K562 (cell line): Measurements from ENCODE around the gene RNF19B. TPM values are rescaled to one million over a fixed set of nuclear protein-coding genes. Genes with fewer than 3 reads are reported as not detected.

Experiments used
- ADNP ChIP-seq: fragments of 200-800 bp; sonication (Bioruptor generic); IDR thresholded peaks from 2 replicates; pipeline ENCODE4 v1.6.1; 2016; ENCODE audit warnings: missing genetic modification characterization, missing compliant biosample characterization
- ERF ChIP-seq: fragments of 450-650 bp; formaldehyde crosslinking; IDR thresholded peaks from 2 replicates; pipeline ENCODE4 v1.4.0; 2020; ENCODE audit warnings: mild to moderate bottlenecking, mixed read lengths
- HMG20B ChIP-seq: fragments of 250-450 bp; sonication (Bioruptor Pico); IDR thresholded peaks from 2 replicates; pipeline ENCODE4 v1.5.0; 2021; ENCODE audit warnings: mild to moderate bottlenecking
- HNRNPH1 ChIP-seq: fragments of 200-400 bp; formaldehyde crosslinking; optimal IDR thresholded peaks from 2 replicates; pipeline ENCODE3; 2017; ENCODE audit warnings: low read depth, mild to moderate bottlenecking, low read length, moderate library complexity
- NFXL1 ChIP-seq: fragments of 450-650 bp; formaldehyde crosslinking; IDR thresholded peaks from 2 replicates; pipeline ENCODE4 v1.4.0; 2021; ENCODE audit warnings: mild to moderate bottlenecking
- PHB ChIP-seq: fragments of 250-450 bp; sonication (Bioruptor Pico); IDR thresholded peaks from 2 replicates; pipeline ENCODE4 v1.5.0; 2021
- SUPT5H ChIP-seq: fragments of 450-650 bp; IDR thresholded peaks from 2 replicates; pipeline ENCODE4 v1.6.1; 2016
- TAF1 ChIP-seq: IDR thresholded peaks from 2 replicates; pipeline ENCODE4 v1.6.1; 2011; ENCODE audit warnings: mild to moderate bottlenecking, low read length, moderate library complexity; ENCODE audit not compliant: insufficient read depth, control insufficient read depth, severe bottlenecking; ENCODE audit errors: extremely low read depth
- TEAD2 ChIP-seq: fragments of 450-650 bp; IDR thresholded peaks from 2 replicates; pipeline ENCODE4 v1.6.1; 2016; ENCODE audit warnings: missing genetic modification characterization, control low read depth, missing compliant biosample characterization
- ZFP36 ChIP-seq: fragments of 150-350 bp; IDR thresholded peaks from 2 replicates; pipeline ENCODE4 v1.6.1; 2018; ENCODE audit warnings: low read length, low read depth; ENCODE audit not compliant: partially characterized antibody
- ZNF140 ChIP-seq: fragments of 250-450 bp; sonication (Bioruptor Pico); IDR thresholded peaks from 2 replicates; pipeline ENCODE4 v1.8.0; 2021; ENCODE audit warnings: moderate library complexity, mild to moderate bottlenecking, inconsistent platforms
- ZNF561 ChIP-seq: fragments of 450-650 bp; formaldehyde crosslinking; conservative IDR thresholded peaks from 2 replicates; pipeline ENCODE4 v1.4.0; 2020; ENCODE audit warnings: mild to moderate bottlenecking, moderate library complexity
- polyA plus RNA-seq, 8 experiments: library from polyadenylated mRNA; depleted of rRNA in 4 of 8; stranded (reverse) in 5 of 8; unstranded in 3 of 8; fragments of >200 nt; fragmentation: Nextera tagmentation in 2 of 8; fragmentation: Illumina TruSeq in 1 of 8; extraction: Ambion mirVana in 2 of 8; extraction: Trizol in 1 of 8; gene quantifications; 2 replicates each; pipeline versions ENCODE4 v1.2.1 to v1.2.3, GENCODE V29; 2011 to 2014; ENCODE audit warnings: inconsistent platforms in 1 of 8, missing spikeins in 1 of 8
- total RNA-seq, 7 experiments: library from RNA; depleted of rRNA in 6 of 7; stranded (reverse); fragments of >200 nt in 6 of 7; fragmentation: Illumina TruSeq in 2 of 7; extraction: Trizol in 2 of 7; gene quantifications; 2 replicates each; pipeline versions ENCODE4 v1.2.1 to v1.2.3, GENCODE V29; 2011 to 2021; ENCODE audit warnings: low replicate concordance in 1 of 7
- TF ChIP-seq, protein P1 (sequence below): fragments of 450-650 bp; formaldehyde crosslinking; IDR thresholded peaks from 2 replicates; pipeline ENCODE4 v1.4.0; 2022; ENCODE audit warnings: missing genetic modification characterization
- TF ChIP-seq, protein P2 (sequence below): fragments of 250-450 bp; sonication (Bioruptor Pico); IDR thresholded peaks from 2 replicates; pipeline ENCODE4 v1.4.0; 2020
- TF ChIP-seq, protein P3 (sequence below): fragments of 450-650 bp; IDR thresholded peaks from one replicate; pipeline ENCODE4 v1.6.1; 2018; ENCODE audit warnings: mild to moderate bottlenecking, moderate library complexity; ENCODE audit not compliant: partially characterized antibody
- TF ChIP-seq, protein P4 (sequence below), 2 experiments: fragments of 150-350 bp in 1 of 2; IDR thresholded peaks; 2 replicates each; pipeline ENCODE4 v1.6.1; 2012 to 2016; ENCODE audit warnings: low read depth in 2 of 2, low read length in 2 of 2, mild to moderate bottlenecking in 1 of 2, moderate library complexity in 1 of 2

The RNF19B gene
- total and polyA plus RNA-seq, 9 of the 15 experiments (the other 6 are each of a cell fraction or from before 2014, with no cell fraction given), result 2.6 to 14.9 (median 10.1) TPM

DNA sequence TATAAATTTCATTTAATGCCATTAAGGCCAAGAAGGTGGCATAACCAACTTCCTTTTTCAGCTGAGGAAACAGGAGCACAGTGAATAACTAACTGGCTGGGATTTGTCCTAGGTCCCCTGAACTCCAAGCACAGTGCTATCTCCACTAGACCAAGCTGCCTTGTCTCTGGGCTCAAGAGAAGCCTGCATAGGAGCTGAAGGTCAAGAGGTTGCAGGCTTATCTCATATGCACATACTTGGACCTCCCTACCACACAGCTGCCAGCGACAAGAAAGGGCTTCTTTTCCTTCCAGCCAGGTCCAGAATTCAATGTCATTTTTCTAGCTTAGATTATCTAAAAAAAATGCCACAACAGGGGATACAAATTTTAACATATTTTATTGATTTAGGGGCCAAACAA, 45.0 kb upstream of the RNF19B start (continued):
- TF ChIP-seq, protein P1, sequence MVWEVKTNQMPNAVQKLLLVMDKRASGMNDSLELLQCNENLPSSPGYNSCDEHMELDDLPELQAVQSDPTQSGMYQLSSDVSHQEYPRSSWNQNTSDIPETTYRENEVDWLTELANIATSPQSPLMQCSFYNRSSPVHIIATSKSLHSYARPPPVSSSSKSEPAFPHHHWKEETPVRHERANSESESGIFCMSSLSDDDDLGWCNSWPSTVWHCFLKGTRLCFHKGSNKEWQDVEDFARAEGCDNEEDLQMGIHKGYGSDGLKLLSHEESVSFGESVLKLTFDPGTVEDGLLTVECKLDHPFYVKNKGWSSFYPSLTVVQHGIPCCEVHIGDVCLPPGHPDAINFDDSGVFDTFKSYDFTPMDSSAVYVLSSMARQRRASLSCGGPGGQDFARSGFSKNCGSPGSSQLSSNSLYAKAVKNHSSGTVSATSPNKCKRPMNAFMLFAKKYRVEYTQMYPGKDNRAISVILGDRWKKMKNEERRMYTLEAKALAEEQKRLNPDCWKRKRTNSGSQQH (CRISPR knock-in tag), result 0 out of 2 replicates have a peak, but pooled peaks have one; percentile 45
- TF ChIP-seq TEAD2, result no peak
- TF ChIP-seq ADNP (tag), result no peak
- TF ChIP-seq, protein P2, sequence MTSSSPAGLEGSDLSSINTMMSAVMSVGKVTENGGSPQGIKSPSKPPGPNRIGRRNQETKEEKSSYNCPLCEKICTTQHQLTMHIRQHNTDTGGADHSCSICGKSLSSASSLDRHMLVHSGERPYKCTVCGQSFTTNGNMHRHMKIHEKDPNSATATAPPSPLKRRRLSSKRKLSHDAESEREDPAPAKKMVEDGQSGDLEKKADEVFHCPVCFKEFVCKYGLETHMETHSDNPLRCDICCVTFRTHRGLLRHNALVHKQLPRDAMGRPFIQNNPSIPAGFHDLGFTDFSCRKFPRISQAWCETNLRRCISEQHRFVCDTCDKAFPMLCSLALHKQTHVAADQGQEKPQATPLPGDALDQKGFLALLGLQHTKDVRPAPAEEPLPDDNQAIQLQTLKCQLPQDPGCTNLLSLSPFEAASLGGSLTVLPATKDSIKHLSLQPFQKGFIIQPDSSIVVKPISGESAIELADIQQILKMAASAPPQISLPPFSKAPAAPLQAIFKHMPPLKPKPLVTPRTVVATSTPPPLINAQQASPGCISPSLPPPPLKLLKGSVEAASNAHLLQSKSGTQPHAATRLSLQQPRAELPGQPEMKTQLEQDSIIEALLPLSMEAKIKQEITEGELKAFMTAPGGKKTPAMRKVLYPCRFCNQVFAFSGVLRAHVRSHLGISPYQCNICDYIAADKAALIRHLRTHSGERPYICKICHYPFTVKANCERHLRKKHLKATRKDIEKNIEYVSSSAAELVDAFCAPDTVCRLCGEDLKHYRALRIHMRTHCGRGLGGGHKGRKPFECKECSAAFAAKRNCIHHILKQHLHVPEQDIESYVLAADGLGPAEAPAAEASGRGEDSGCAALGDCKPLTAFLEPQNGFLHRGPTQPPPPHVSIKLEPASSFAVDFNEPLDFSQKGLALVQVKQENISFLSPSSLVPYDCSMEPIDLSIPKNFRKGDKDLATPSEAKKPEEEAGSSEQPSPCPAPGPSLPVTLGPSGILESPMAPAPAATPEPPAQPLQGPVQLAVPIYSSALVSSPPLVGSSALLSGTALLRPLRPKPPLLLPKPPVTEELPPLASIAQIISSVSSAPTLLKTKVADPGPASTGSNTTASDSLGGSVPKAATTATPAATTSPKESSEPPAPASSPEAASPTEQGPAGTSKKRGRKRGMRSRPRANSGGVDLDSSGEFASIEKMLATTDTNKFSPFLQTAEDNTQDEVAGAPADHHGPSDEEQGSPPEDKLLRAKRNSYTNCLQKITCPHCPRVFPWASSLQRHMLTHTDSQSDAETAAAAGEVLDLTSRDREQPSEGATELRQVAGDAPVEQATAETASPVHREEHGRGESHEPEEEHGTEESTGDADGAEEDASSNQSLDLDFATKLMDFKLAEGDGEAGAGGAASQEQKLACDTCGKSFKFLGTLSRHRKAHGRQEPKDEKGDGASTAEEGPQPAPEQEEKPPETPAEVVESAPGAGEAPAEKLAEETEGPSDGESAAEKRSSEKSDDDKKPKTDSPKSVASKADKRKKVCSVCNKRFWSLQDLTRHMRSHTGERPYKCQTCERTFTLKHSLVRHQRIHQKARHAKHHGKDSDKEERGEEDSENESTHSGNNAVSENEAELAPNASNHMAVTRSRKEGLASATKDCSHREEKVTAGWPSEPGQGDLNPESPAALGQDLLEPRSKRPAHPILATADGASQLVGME (CRISPR knock-in tag), result 0 out of 2 replicates have a peak, but pooled peaks have one; percentile 26
- TF ChIP-seq PHB (CRISPR knock-in tag), result no peak
- TF ChIP-seq NFXL1, result no peak
- no peak for TF ChIP-seq ZNF561 (CRISPR knock-in tag)
- no peak for TF ChIP-seq ERF (CRISPR knock-in tag)
- TF ChIP-seq, protein P3, sequence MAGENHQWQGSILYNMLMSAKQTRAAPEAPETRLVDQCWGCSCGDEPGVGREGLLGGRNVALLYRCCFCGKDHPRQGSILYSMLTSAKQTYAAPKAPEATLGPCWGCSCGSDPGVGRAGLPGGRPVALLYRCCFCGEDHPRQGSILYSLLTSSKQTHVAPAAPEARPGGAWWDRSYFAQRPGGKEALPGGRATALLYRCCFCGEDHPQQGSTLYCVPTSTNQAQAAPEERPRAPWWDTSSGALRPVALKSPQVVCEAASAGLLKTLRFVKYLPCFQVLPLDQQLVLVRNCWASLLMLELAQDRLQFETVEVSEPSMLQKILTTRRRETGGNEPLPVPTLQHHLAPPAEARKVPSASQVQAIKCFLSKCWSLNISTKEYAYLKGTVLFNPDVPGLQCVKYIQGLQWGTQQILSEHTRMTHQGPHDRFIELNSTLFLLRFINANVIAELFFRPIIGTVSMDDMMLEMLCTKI, result no peak
- TF ChIP-seq, protein P4, sequence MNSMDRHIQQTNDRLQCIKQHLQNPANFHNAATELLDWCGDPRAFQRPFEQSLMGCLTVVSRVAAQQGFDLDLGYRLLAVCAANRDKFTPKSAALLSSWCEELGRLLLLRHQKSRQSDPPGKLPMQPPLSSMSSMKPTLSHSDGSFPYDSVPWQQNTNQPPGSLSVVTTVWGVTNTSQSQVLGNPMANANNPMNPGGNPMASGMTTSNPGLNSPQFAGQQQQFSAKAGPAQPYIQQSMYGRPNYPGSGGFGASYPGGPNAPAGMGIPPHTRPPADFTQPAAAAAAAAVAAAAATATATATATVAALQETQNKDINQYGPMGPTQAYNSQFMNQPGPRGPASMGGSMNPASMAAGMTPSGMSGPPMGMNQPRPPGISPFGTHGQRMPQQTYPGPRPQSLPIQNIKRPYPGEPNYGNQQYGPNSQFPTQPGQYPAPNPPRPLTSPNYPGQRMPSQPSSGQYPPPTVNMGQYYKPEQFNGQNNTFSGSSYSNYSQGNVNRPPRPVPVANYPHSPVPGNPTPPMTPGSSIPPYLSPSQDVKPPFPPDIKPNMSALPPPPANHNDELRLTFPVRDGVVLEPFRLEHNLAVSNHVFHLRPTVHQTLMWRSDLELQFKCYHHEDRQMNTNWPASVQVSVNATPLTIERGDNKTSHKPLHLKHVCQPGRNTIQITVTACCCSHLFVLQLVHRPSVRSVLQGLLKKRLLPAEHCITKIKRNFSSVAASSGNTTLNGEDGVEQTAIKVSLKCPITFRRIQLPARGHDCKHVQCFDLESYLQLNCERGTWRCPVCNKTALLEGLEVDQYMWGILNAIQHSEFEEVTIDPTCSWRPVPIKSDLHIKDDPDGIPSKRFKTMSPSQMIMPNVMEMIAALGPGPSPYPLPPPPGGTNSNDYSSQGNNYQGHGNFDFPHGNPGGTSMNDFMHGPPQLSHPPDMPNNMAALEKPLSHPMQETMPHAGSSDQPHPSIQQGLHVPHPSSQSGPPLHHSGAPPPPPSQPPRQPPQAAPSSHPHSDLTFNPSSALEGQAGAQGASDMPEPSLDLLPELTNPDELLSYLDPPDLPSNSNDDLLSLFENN (IDR thresholded peaks at IDR 0.05; ENCODE audit: low read depth in 2 of 2, low read length in 2 of 2), result peak in 1 of 2 experiments; percentile 90; a peak in 2 of 4 replicates
- no peak for TF ChIP-seq SUPT5H
- TF ChIP-seq ZFP36, result peak; percentile 42
- TF ChIP-seq TAF1, result no peak
- TF ChIP-seq ZNF140 (CRISPR knock-in tag), result no peak
- no peak for TF ChIP-seq HNRNPH1
- TF ChIP-seq HMG20B (CRISPR knock-in tag), result no peak
